T-helper 2 cell treated with Interferon-gamma antibody and Interleukin-4, amounts not matched to agents 5 μg/mL and 100 μg/mL, for 36 hours (primary cell): Measurements from ENCODE around the gene CCDC154.

Experiments used
- DNase-seq: peaks from one replicate; pipeline ENCODE4 v3.0.0; 2021; ENCODE audit warnings: low spot score
- H3K27ac Mint-ChIP-seq: one replicate; pipeline ENCODE4 v1.8.0; 2021; ENCODE audit warnings: mild to moderate bottlenecking, mixed read lengths
- H3K27me3 Mint-ChIP-seq: one replicate; pipeline ENCODE4 v1.8.0; 2021; ENCODE audit warnings: low read depth, mixed read lengths
- H3K36me3 Mint-ChIP-seq: one replicate; pipeline ENCODE4 v1.8.0; 2021; ENCODE audit warnings: low read depth, mixed read lengths
- H3K4me1 Mint-ChIP-seq: one replicate; pipeline ENCODE4 v1.8.0; 2021; ENCODE audit warnings: low read depth, mixed read lengths
- H3K4me3 Mint-ChIP-seq: one replicate; pipeline ENCODE4 v1.8.0; 2022; ENCODE audit warnings: mild to moderate bottlenecking, moderate library complexity, mixed read lengths
- H3K9me3 Mint-ChIP-seq: one replicate; pipeline ENCODE4 v1.8.0; 2021; ENCODE audit warnings: mixed read lengths

Gene CCDC154

GRCh38 chr16:1431497-1432270, 12.7 kb downstream of the CCDC154 start:
- no peak overlapping the region for H3K27ac Mint-ChIP-seq
- H3K4me1 Mint-ChIP-seq: no peaks in the 10 kb centered on the region
- no peak overlapping the region for H3K4me3 Mint-ChIP-seq

GRCh38 chr16:1430759-1431496, 13.4 kb downstream of the CCDC154 start, which contains the start of gene PERCC1:
PERCC1 (plus strand) TSS chr16:1431078; CDS start chr16:1432594, 1,516 bp downstream.
- H3K27ac Mint-ChIP-seq: no peak within 1 kb of the TSS
- no peak within 1 kb of the TSS for H3K4me3 Mint-ChIP-seq
- no peaks in the 10 kb centered on the region for H3K9me3 Mint-ChIP-seq

More at GRCh38 chr16:1431497-1432270, 12.7 kb downstream of the CCDC154 start:
- DNase-seq: no peak
- Mint-ChIP-seq H3K9me3 (no peaks in the 10 kb centered on the region), H3K36me3 (no peaks in the 10 kb centered on the region), H3K27me3 (no peaks in the 10 kb centered on the region)

GRCh38 chr16:1430214-1430758, 14.1 kb downstream of the CCDC154 start:
- Mint-ChIP-seq H3K27me3 (no peaks in the 10 kb centered on the region), H3K27ac (no peak overlapping the region), H3K4me1 (no peaks in the 10 kb centered on the region), H3K4me3 (no peak overlapping the region), H3K36me3 (no peaks in the 10 kb centered on the region), H3K9me3 (no peaks in the 10 kb centered on the region)
- no peak for DNase-seq

More at GRCh38 chr16:1430759-1431496, 13.4 kb downstream of the CCDC154 start, which contains the start of gene PERCC1:
- no peaks in the 10 kb centered on the region for H3K4me1 Mint-ChIP-seq
- DNase-seq: no peak
- H3K27me3 Mint-ChIP-seq: no peaks in the 10 kb centered on the region
- H3K36me3 Mint-ChIP-seq: no peaks in the 10 kb centered on the region

GRCh38 chr16:1429631-1430030, 14.7 kb downstream of the CCDC154 start:
- Mint-ChIP-seq H3K4me1 (no peaks in the 10 kb centered on the region), H3K9me3 (no peaks in the 10 kb centered on the region), H3K4me3 (no peak overlapping the region), H3K27me3 (no peaks in the 10 kb centered on the region), H3K27ac (no peak overlapping the region), H3K36me3 (no peaks in the 10 kb centered on the region)
- no peak for DNase-seq

- H3K36me3 Mint-ChIP-seq: no peaks in the 10 kb centered on the region
- H3K4me3 Mint-ChIP-seq: no peak overlapping the region
- H3K9me3 Mint-ChIP-seq: no peaks in the 10 kb centered on the region
- H3K27me3 Mint-ChIP-seq: no peaks in the 10 kb centered on the region
- no peak overlapping the region for H3K27ac Mint-ChIP-seq
- no peak for DNase-seq
- no peaks in the 10 kb centered on the region for H3K4me1 Mint-ChIP-seq
These were observed 15.3 kb downstream of the CCDC154 start for GRCh38 chr16:1429012-1429411.

DNA sequence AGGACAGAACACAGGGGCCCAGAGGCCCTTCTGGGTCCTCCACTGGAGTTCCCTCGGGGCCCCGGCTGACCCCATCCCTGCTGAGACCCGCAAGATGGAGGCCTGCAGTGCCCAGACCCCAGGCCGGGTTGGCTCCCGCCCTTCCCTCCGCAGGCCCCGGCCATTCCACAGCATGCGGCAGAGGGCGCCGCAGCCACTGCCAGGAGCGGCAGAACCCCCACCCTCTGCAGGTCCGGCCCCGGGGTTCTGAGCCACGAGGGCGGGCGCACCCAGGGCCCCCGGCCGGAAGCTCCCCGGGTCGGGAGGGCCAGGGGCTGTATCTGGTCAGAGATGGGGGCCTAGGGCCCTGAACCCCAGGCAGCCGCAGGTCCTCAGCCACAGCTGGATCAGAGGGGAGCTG, 15.8 kb downstream of the CCDC154 start:
- Mint-ChIP-seq H3K36me3 (no peaks in the 10 kb centered on the region), H3K4me1 (no peaks in the 10 kb centered on the region), H3K9me3 (no peaks in the 10 kb centered on the region), H3K4me3 (no peak overlapping the region), H3K27ac (no peak overlapping the region), H3K27me3 (no peaks in the 10 kb centered on the region)
- peak; percentile 55 for DNase-seq

DNA sequence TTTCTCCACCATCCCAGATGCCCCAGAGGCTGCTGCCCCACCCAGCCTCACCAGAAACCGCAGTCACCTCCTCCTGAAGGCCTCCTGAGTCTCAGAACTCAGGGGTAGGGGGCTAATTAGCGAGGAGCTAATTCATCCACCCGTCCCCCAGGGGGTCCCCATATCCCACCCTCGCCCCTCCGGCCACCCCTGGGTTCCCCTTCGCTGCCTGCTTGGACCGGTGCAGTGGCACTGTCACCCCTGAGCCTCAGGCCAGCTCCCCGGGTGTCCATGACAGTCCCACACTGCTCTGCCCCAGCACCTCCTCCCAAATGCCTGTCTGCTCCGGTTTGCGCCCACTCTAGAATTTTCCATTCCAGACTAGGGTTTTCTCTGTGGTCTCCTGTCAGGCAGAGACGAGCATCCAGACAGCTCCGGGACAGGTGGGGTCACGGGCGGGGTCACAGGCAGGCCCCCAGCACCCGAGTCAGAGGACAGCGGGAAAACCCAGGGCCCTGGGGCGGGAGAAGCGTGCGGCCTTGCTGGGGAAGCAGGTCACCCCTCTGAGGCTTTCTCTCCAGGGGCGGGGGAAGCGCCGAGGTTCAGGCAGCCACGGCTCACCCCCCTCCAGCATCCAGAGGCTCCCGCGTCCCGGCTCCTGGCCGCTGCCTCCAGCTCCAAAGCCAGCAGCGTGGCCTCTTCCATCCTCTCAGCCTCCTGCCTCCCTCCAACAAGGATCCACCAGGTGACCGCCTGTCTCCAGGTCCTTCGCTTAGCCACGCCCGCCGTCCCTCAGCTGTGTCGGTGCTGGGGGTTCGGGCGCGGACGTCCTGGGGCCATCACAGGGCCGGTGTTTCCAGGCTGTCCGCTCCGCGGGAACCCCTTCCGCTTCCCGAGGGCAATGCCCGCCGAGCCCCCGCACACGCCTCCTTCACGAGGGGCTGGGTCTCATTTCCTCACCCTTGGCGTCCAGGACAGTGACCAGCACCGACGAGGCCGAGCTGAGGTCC, 16.6 kb downstream of the CCDC154 start:
- H3K27ac Mint-ChIP-seq: no peak overlapping the region
- no peak overlapping the region for H3K4me3 Mint-ChIP-seq
- H3K36me3 Mint-ChIP-seq: no peaks in the 10 kb centered on the region
- no peak for DNase-seq
- H3K9me3 Mint-ChIP-seq: no peaks in the 10 kb centered on the region
- H3K27me3 Mint-ChIP-seq: no peaks in the 10 kb centered on the region
- H3K4me1 Mint-ChIP-seq: no peaks in the 10 kb centered on the region

- peak overlapping the region; percentile 15 for H3K27ac Mint-ChIP-seq
- H3K36me3 Mint-ChIP-seq: peaks cover 2% of the 10 kb centered on the region
- no peak overlapping the region for H3K4me3 Mint-ChIP-seq
- H3K27me3 Mint-ChIP-seq: no peaks in the 10 kb centered on the region
- DNase-seq: no peak
- H3K9me3 Mint-ChIP-seq: no peaks in the 10 kb centered on the region
- peaks cover 6% of the 10 kb centered on the region for H3K4me1 Mint-ChIP-seq
These were observed 17.5 kb downstream of the CCDC154 start for GRCh38 chr16:1426734-1427471.

DNA sequence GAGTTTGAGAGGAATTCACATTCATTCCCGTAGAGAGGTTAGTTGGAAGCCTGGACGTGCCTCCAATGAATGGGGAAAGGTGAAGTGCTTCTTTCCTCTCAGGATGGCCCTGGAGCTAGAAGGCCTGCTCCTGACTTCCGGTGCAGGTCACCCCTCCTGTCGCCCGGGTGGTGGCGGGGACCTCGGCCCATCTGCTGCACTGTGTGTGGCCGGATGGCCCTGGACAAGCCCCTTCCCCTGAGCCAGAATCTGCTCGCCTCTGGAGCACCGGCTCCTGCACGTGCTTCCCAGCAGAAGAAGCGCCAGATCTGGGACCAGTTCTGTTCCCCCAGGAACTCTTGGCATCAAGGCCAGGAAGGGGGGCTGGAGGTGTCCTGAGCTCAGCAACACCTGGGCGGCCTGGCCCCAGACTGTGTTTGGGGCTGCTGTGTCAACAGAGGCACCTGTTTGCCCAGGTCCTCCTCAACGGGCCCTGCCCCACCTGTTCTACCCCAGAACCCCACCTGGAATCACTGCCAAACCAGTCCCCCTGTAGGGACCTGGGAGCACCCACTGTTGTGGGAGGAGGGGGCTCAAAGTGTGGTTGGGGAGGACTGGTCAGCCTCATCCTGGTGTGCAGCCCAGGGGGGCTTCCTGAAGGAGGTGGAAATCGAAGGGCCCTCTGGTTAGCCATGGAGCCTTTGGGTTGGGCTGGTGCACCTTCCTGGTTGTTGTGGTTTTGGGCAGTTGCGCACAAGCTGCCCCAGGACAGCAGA, 18.6 kb downstream of the CCDC154 start:
- no peaks in the 10 kb centered on the region for H3K27me3 Mint-ChIP-seq
- H3K9me3 Mint-ChIP-seq: no peaks in the 10 kb centered on the region
- peak overlapping the region; percentile 36 for H3K27ac Mint-ChIP-seq
- peaks cover 10% of the 10 kb centered on the region for H3K4me1 Mint-ChIP-seq
- no peak overlapping the region for H3K4me3 Mint-ChIP-seq
- DNase-seq: no peak
- H3K36me3 Mint-ChIP-seq: peaks cover 4% of the 10 kb centered on the region

DNA sequence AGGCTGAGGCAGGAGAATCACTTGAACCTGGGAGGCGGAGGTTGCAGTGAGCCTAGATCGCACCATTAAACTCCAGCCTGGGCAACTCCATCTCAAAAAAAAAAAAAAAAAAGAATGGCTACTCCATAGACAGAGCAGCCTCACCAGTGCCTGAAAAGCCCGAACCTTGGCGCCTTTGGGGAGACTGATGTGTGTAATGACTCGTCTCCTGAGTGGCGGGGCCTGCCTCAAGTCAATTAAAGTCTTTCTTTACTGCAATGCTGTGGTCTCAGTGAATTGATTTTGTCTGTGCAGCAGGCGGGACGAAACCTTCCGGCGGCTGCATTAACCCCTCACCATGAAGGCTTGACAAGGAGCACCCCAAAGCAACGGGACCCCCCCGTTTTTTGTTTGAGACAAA, 20.3 kb downstream of the CCDC154 start:
- H3K9me3 Mint-ChIP-seq: no peaks in the 10 kb centered on the region
- H3K4me3 Mint-ChIP-seq: no peak overlapping the region

GRCh38 chr16:1422076-1422475, 22.3 kb downstream of the CCDC154 start:
- peaks cover 14% of the 10 kb centered on the region for H3K4me1 Mint-ChIP-seq
- peaks cover 11% of the 10 kb centered on the region for H3K36me3 Mint-ChIP-seq
- no peak for DNase-seq
- H3K4me3 Mint-ChIP-seq: peak overlapping the region; percentile 61
- peak overlapping the region; percentile 99 for H3K27ac Mint-ChIP-seq
- no peaks in the 10 kb centered on the region for H3K27me3 Mint-ChIP-seq
- no peaks in the 10 kb centered on the region for H3K9me3 Mint-ChIP-seq

More for the DNA sequence above, 20.3 kb downstream of the CCDC154 start:
- H3K27ac Mint-ChIP-seq: no peak overlapping the region
- H3K36me3 Mint-ChIP-seq: peaks cover 8% of the 10 kb centered on the region
- H3K4me1 Mint-ChIP-seq: peaks cover 13% of the 10 kb centered on the region
- H3K27me3 Mint-ChIP-seq: no peaks in the 10 kb centered on the region
- no peak for DNase-seq

DNA sequence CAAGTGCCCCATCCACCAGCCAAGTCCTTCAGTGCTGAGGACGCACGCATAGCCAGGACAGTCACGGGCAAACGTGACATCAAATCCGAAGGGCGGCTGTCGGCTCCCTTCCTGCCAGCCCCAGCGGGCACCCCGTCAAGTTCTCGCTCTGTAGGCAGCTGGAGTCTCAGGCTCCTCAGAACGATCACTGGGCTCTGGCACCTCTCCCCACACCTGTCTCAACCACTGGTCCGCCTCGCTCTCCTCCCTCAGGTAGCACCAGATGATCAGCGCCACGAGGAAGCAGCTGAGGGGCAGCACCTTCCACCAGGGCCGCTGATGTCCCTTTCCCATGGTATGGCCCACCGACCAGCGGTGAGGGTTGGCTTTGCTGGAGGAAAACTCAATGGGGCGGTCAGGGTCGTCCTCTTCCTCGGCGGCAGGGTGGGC, 24.2 kb downstream of the CCDC154 start:
- no peak for DNase-seq
- H3K9me3 Mint-ChIP-seq: no peaks in the 10 kb centered on the region
- H3K27ac Mint-ChIP-seq: peak overlapping the region; percentile 99
- no peaks in the 10 kb centered on the region for H3K27me3 Mint-ChIP-seq
- peak overlapping the region; percentile 92 for H3K4me3 Mint-ChIP-seq
- H3K4me1 Mint-ChIP-seq: peaks cover 16% of the 10 kb centered on the region
- peaks cover 11% of the 10 kb centered on the region for H3K36me3 Mint-ChIP-seq
